NCI-H1092 (cell line): ENCODE results near the gene LILRB3.
A peak's percentile ranks its signal among the peaks of the same experiment; 100 is the strongest.
"Not testable (repeated sequence)": the region's sequence is repeated elsewhere in the genome, so short reads cannot be mapped to it uniquely, and the experiment has no call there.

Experiments
- DNase-seq: peaks from one replicate; lab custom pipeline; 2025; lab: John Stamatoyannopoulos, UW

The LILRB3 gene

DNA sequence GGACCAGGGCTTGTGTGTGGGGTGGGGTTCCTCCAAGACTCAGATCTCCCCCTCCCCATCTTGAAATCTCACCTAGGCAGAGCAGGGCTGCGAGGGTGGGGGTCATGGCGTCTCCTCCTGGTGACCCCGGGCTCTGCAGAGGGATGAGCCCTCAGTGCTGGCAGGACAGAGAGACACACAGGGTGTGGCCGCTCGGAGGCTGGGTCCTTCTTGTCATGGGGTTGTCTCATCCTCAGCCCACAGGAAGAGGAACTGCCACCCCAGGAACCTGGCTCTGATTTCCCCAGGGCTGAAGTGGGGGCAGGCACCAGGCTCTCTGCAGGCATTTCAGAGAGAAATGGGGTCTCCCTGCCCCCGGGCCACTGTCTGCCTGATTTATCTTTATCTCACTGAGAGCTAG lies 19.8 kb upstream of the LILRB3 start, which contains the start of gene LILRA6:
Gene LILRA6, minus strand, starts transcription at position 145 of the 400 bp plus-strand sequence.
- not testable (repeated sequence) for DNase-seq

DNA sequence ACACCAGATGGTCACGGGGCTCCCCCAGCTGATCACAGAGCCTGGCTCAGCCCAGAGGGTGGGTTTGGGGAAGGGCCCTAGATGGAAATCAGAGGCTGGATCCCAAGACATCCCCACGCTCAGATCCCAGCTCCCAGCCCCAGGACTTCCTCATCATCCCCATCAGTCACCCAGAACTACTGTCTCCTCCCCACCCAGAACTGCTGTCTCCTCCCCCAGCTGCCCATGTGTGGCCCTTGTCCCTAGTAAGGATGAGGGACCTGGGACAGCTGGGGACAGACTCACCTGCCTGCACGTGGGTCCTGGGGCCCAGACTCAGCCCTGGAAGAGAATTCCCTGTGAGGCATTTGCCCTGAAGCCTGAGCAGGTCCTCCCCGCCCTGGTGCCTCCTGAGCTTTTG lies 19.4 kb upstream of the LILRB3 start:
- DNase-seq = not testable (repeated sequence)

DNA sequence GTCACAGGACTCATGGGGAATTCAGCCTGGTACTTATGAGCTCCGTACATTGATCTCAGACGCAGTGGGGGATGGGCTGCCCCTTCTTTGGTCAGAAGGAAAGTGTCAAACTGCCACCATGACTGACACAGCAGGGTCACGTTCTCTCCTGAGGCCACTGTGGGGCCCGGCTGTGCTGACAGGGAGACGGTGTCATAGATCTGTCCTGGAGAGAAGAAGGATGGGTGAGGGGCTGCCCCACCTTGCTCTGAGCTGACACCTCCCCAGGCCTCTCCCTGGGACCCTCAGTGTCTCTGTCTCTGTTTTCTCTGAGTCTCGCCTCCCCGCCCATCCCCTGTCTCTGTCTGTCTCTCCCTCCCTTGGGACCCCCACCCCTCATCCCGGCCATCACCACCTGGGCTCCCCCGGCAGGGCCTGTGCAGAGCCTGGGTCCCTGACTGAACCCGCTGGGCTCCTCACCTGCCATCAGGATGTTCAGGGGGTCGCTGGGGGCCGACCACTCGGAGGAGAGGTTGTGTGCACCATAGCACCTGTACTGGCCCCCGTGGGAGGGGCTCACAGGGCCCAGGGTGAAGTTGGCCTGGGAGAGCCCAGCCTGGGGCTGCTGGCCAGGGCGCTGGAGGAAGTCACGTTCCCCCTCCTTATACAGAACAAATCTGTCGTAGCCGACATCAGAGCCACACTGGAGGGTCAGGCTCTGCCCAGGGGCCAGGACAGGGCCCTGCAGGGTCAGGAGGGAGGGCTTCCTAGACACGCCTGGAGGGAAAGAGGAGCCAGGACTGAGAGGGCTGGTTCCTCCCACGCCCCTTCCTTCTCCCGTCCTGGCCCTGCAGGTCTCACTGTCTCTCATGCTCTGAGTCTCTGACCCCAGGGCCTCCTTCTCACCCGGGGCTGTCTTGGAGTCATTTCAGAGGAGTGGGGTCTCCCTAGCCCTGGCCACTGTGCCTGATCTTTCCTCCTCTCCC lies 17.8 kb upstream of the LILRB3 start:
- DNase-seq = not testable (repeated sequence)

DNA sequence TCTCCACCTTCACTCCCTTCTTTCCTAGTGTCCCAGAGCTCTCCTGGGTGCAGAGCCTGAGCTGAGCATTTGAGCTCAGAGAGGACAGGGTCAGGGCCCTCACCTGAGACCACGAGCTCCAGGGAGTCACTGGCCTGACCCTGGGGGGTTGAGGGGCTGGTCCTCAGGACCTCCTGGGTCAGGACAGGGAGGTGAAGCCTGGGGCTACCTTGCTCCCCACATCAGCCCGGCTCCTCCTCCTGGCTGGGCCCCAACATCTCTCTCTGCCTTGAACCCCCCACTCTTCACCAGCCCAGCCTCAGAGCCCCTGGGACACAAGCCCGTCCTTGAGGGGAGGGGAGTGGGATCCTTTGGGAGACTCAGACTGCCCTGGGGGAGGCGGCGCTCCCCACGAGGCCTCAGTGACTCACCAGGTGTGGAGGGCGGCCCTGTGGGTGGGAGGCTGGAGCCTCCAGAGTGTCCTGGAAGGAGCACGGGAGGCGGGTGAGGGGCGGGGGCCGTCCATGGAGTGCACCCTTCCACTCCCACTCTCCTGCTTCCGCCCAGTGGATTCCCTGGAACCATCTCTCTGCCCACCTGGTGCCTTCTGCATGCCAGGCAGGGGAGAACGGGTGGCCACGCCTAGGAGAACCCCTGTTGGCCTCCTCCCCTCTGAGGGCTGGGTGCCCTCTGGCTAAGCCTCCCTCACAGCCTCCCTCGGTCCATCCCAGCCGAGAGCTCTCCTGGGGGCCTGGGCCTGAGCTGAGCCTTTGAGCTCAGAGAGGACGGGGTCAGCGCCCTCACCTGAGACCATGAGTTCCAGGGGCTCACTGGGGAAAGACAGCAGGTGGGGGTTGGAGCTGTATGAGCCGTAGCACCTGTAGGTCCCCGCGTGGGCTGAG lies 16.9 kb upstream of the LILRB3 start:
- DNase-seq = not testable (repeated sequence)

DNA sequence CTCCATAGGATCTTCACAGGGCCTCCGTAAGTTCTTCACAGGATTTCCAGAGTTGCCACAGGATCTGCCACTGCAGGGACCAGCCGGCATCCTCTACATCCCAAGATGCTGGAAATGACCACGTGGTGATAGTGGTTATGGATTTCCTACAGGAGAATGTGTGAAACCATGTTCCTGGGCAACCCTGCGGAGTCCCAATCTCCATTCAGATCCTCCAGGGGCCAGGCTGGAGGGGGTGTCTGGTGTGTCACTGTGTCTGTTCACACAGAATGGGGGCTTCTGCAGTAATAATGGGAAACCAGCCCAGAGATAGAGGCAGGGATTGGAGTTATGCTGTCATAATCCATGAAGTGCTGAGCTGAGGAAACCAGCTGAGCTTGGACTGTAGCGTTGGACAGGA lies 11.1 kb upstream of the LILRB3 start:
- DNase-seq = no peak

DNA sequence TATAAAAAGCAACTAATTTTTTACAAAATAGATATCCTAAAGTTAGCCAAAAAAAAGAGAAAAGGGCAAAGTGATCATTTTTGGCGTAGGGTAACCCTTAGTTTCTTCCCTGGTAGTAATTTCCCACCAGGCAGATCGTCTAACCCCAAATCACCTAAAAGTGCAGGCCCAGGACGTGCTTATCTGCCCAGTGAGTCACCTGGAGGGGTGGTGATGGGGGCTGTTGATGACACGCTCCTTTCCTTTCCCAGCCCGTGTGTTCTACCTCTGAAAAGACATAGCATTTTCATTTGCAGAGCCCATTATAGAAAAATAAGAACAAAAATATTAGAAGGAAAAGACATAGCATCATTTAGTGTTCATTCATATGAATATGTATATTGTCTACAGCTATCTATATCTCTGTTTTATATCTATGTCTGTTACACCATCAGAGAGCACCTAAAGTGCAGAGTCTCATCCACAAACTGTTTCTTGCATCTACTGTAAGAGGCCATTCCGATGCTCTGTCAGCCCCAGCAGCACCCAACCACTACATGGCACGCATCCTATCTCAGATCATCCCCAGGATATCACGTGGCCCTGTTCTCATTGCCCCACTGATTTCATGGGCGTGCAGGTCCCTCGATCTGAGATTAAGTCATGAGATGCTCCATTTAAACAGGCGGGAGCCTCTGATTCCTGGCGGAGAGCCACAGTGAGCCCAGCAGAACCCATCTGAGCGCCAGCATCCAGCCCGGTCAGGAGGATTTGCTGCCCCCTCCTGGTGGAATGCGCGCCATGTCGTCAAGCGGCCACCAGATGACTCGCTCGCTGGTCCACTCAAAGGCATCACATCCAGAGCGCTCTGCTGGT lies 8.5 kb upstream of the LILRB3 start:
- DNase-seq = peak; percentile 56

DNA sequence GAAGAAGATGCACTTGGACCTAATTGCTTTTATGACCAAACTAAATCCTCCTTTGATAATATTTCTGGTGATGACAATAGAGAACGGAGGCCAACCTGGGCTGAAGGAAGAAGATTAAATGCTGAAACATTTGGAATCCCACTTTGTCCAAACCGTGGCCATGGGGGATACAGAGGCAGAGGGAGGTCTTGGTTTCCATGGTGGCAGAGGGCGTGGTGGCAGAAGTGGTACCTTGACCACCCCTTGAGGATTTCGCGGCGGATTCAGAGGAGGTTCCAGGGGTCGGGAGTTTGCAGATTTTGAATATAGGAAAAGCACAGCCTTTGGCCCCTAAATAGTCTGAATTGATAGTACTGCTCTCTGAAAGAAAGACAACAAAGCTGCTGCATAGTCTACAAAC lies 7.2 kb upstream of the LILRB3 start:
- no peak for DNase-seq

DNA sequence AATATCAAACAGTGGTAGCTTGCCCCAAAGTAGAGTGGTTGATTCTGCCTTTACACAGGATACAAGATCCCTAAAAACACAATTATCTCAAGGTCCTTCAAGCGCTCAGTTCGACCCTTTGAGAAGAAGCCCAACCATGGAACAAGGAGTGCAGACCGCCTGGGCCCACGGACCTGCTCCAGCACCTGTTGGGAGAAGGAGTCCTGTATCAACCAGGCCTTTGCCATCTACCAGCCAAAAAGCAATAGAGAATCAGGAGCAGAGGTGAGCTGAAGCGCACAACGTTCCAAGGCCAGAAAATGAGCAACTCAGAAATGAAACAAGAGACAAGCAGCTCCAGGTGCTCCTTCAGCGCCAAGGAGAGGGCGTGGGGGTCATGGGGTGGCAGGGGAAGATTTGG lies 6.3 kb upstream of the LILRB3 start:
- DNase-seq = no peak

DNA sequence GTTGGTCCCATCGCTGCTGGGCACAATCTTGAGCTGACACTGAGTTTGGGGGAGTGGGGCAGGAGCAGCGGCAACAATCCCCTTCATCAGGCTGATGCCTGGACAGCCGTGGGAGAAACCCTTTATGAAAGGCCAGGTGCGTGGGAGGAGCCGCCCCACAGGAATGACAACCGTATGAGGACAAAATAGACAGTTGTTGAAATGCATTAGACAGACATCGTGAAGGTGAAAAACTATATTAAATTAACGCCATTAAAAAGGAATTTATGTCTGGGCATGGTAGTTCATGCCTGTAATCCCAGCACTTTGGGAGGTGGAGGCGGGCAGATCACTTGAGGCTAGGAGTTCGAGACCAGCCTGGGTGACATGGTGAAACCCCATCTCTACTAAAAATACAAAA lies 1.8 kb upstream of the LILRB3 start:
- not testable (repeated sequence) for DNase-seq

DNA sequence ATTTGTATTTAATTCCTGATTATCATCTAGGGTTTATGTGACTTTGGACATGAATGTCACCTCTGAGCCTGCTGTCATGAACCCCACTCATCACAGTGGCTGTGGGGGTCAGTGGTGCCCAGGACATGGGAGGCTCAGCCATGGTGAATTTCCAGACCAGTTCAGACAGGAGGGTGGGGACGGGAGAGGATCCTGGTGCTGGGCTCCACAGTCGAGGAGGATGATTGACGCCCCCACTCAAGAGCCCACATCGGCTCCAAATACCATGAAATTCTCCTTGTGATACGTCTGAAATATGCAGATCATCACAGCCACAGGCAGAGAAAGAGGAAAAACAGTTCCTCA lies 1.1 kb upstream of the LILRB3 start:
- DNase-seq = not testable (repeated sequence)

DNA sequence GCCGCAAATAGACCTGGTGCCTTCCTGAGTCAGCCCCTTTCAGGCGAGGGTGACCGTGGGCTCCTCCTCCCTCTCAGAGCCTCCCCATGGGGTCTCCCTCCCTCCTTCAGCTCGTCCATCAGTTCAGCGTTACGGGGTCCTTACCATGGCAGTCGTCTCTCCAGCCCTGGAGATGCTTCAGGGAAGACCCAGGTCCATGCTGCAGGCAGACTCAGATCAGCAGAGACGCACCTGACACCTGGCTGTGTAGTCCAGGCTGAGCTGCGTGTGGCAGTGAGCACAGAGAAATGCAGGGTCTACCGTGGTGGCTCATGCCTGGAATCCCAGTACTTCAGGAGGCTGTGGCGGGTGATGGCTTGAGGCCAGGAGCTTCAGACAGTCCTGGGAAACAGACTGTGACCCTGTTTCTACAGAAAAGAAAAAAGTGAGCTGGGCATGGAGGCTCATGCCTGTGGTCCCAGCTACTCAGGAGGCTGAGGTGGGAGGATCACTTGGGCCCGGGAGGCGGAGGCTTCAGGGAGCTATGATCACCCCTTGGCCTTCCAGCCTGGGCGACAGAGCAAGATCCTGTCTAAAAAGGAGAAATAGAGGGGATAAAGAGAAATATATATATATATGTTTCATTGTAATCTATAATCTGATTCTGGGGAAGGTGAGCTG lies 600 bp upstream of the LILRB3 start:
- not testable (repeated sequence) for DNase-seq

DNA sequence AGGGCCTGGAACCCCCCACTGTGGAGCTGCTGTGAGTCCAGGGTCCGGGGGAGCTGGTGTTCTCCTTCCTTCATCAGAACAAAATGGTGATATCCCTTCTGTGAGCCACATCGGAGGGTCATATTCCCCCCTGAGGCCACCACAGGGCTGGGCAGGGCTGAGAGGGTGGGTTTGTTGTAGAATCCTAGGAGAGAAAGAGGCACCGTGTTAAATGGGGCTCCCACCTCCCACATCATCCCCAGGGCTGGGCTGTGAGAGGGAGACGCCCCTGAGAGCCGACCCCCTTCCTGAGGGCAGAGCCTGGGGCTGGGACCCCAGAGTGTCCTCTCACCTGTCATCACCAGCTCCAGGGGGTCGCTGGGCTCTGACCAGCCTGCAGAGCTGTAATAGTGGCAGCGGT lies 860 bp downstream of the LILRB3 start:
- not testable (repeated sequence) for DNase-seq

DNA sequence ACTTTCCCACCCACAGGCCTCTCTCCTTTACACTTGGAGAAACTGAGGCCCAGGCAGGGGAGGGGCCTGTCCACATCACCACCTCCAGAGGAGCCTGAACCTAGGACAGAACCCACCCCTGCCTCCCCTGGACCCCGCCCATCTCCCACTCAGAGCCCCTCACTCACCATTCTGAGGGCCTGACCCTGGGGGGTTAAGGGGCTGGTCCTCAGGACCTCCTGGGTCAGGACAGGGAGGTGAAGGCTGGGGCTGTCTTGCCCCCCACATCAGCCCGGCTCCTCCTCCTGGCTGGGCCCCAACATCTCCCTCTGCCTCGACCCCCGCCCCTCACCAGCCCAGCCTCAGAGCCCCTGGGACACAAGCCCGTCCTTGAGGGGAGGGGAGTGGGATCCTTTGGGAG lies 3.1 kb downstream of the LILRB3 start:
- not testable (repeated sequence) for DNase-seq

DNA sequence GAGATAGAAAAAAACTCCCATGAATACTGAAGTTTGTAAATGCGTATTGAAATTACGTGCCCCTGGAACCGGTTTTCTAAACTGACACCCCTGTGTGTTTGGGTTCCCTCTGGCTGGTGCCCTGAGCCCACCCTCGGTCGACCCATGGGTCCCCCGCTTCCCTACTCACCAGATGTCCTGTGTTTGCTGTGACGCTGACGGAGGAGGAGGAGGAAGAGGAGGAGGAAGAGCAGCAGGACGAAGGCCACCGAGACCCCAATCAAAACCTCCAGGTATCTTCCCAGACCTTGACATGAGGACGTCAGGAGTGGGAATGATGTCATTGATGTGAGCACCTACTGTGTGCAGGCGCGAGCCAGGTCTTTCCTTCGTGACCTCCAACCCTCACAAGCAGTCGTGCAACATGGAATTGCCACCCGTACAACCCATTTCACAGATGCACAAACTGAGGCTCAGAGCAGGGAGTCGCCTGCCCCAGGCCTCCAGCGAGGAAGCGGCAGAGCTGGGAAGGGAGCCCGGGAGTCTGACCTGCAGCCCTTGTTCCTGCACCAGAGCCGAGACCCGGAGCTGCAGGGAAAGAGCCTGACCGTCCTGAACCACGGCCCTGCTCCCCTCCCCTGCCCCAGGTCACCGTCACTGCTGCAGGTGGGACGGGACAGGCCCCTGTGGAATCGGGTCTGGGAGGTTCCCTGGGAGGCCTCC lies 3.7 kb downstream of the LILRB3 start:
- no peak for DNase-seq

DNA sequence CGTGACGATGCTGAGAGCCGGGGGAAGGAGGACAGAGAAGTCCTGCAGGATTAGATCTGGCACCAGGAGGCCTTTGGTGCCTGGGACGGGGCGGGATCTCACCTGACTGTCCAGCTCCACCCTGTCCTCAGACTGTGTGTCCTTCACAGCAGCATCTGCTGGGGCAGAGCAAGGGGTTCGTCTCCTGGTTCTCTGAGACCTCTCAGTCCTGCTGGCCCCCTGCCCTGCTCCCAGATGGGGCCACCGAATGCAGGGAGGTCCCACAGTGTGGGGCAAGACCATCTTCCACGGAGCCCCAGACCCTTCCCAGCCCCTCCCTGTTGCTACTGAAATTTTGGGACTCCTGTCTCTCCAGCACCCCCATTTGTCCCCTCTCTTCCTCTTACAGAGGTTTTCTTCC lies 4.5 kb downstream of the LILRB3 start:
- no peak for DNase-seq

DNA sequence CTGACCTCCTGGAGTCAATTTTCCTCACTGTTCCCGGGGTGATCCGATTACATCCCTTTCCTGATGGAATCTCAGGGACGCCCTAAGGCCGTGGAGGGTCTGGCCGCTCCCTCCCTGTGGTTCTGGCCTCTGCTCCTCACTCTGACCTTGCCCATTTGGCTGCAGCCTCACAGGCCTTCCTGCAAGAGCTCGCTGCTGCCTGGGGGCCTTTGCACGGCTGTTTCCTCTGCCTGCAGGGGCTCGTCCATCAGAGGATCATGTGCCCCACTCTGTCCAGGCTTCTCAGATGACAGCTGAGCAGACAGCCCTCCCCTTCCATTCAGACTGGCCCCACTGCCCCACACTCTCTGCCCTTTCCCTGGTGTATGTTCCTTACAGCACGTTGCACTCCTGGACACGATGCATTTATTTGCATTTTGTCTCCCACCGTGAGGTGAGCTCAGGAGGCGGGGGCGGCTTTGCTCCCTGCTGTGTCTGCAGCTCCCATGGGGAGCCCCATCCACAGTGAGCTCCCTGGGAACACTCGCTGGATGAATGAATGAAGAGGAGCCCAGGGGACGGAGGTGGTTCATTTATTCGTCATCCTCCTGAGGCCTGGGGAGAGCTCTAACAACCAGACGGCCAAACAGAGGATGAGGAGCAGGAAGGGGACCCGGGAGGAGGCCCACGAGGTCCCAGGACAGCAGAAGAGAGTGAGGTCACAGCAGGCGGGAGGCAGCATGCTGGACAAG lies 5.1 kb downstream of the LILRB3 start:
- not testable (repeated sequence) for DNase-seq

DNA sequence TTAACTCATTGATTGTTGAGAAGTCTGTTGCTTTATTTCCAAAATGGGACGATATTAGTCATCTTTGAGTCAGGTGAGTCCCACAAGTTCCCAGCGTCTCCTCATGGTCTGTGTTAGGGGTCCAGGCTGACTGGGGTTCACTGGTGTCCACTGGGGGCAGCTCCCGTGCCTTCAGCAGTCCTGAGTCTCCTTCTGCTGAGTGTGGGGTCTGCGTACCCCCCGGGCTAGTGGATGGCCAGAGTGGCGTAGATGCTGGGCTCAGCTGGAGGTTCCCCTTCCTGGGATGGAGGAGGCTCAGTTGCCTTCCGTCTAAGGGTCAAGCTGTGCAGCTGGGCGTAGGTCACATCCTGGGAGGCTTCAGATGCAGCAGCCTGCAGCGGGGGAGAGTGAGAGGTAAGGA lies 5.9 kb downstream of the LILRB3 start:
- no peak for DNase-seq

DNA sequence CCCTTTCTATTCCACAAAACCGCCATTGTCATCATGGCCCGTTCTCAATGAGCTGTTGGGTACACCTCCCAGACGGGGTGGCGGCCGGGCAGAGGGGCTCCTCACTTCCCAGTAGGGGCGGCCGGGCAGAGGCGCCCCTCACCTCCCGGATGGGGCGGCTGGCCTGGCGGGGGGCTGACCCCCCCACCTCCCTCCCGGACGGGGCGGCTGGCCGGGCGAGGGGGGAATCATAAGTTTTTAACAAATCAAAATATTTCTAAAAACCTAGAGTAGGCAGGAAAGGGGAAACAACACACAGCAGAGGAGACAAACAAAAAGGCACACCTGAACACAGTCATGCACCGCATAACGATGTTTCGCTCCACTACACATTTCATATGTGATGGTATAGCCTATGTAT lies 8.1 kb downstream of the LILRB3 start:
- DNase-seq = not testable (repeated sequence)

DNA sequence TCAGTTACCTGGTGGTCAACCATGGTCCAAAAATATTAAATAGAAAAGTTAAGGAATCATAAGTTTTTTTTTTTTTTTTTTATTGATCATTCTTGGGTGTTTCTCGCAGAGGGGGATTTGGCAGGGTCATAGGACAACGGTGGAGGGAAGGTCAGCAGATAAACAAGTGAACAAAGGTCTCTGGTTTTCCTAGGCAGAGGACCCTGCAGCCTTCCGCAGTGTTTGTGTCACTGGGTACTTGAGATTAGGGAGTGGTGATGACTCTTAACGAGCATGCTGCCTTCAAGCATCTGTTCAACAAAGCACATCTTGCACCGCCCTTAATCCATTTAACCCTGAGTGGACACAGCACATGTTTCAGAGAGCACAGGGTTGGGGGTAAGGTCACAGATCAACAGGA lies 8.6 kb downstream of the LILRB3 start:
- DNase-seq = not testable (repeated sequence)

DNA sequence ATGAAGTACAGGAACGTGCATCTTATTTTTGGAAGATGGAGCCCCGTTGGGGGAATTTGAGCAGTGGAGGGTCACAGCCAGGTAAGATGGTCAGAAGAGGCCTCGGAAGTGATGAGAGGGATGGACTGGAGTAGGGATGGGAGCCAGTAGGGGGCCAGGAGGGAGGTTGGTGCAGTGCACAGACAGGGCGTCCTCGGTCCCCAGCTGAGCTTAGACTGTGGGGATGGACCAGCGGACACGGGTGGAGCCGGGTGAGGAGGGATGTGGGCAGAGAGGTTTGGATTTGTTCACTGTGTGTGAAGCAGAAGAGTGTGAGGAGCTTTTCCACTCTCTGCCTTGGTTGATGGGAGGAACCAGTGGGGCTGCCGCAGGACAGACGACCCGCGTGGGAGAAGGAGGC lies 11.6 kb downstream of the LILRB3 start:
- no peak for DNase-seq
